NCI-H2107 treated with DMSO at 0.1 percent for 48 hours (cell line): ENCODE data around the gene C19orf44.
"Not testable (repeated sequence)": the region's sequence is repeated elsewhere in the genome, so short reads cannot be mapped to it uniquely, and the experiment has no call there.

Source experiments
- DNase-seq: peaks from one replicate; lab custom pipeline; 2025; ENCODE audit not compliant: unreplicated experiment; lab: John Stamatoyannopoulos, UW

C19orf44 gene

GRCh38 chr19:16532440-16533234 lies 36.4 kb downstream of the C19orf44 start:
- DNase-seq: no peak

GRCh38 chr19:16535381-16535780 lies 39.2 kb downstream of the C19orf44 start:
- DNase-seq: no peak

GRCh38 chr19:16536130-16536529 lies 39.9 kb downstream of the C19orf44 start:
- no peak for DNase-seq

GRCh38 chr19:16537111-16537510 lies 40.9 kb downstream of the C19orf44 start:
- no peak for DNase-seq

DNA sequence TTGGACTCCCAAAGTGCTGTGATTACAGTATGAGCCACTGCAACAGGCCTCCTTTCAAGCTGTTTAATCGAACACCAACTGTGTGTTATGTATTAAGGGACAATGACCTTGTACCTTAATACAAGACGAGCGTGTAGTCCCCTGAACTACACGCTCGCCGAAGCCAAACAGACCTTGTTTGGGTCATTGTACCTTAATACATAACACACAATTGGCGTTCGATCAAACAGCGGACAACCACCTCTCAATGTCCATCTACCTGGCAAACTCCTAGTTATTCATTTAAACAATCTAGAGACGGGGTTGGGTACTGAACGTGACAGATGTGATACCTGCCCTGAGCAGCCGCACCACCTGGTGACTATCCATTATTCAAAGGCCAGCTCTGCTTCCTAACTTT lies 44.8 kb downstream of the C19orf44 start:
- DNase-seq: no peak

GRCh38 chr19:16541526-16542044 lies 45.4 kb downstream of the C19orf44 start:
- DNase-seq: no peak

DNA sequence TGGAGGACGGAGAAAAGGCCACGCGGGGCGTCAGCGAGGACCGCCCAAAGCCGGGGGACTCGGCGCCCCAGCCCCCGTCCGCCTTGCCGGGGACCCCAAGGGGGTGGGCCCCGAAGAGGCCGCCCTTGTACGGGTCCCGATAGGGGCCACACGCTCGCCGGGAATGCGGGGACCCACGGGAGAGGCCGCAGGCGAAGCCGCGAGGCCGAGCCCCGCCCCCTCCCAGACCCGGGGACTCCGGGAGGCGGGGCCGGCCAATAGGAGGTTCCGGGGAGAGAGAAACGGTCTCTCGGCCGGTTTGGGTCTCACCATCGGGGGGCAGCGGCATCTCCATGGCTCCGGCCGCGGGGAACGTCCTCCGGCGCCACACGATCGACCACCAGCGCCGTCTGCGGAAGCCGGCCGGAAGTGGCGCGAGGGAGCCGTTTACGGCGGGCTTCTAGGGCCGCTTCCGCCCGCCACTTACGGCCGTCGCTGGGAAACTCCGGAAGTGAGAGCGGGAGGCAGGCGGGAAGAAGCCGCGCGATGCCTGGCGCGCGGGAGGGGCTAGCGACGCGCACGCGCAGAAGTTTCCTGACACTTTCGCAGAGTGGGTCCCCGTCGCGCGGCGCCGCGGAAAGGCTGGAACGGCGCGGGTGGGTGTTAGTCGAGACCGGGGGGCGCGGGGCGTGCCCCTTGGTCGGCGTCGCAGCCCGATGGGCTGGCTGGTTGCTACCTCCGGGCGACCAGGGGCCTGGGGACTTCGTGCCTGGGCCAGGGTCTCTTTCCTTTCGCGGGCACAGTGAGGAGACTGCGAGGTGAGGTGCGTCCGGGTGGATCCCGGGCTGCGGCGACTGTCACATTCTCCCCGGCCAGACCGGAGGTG lies 46.1 kb downstream of the C19orf44 start, which contains the start of gene CHERP:
Gene CHERP, minus strand, starts transcription at position 393 of the 865 bp plus-strand sequence. Its CDS starts 59 bp downstream, at position 334.
- DNase-seq: peak; percentile 68

- DNase-seq: no peak
Observed at GRCh38 chr19:16542910-16543472, 46.8 kb downstream of the C19orf44 start.

GRCh38 chr19:16543734-16544133 lies 47.5 kb downstream of the C19orf44 start:
- DNase-seq: not testable (repeated sequence)

DNA sequence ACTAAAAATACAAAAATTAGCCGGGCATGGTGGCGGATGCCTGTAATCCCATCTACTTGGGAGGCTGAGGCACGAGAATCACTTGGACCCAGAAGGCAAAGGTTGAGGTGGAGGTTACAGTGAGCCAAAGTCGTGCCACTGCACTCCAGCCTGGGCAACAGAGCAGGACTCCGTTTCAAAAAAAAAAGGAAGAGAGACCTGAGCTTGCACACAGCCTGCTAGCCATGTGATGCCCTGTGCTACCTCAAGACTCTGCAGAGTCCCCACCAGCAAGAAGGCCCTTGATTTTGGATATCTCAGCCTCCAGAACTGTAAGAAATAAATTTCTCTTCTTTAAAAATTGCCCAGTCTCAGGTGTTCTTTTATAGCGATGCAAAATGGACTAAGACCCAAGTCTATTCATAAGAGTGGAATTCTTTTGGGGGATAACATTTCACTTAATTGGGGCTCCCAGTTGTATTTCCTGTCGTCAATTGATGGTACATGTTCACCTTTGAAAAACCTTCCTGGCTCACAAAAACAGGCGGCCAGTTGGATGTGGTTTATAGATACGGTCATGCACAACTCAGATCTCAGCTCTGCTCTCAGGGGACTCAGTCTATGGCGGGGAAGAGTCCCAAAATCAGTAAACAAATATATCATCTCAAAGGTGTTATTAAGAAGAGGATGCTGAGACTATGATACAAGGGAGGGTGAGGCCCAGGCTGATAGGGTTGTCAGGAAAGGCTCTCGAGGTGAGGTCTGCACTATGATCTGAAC lies 48.5 kb downstream of the C19orf44 start:
- no peak for DNase-seq

- DNase-seq: no peak
Observed at GRCh38 chr19:16548956-16549355, 52.8 kb downstream of the C19orf44 start.

DNA sequence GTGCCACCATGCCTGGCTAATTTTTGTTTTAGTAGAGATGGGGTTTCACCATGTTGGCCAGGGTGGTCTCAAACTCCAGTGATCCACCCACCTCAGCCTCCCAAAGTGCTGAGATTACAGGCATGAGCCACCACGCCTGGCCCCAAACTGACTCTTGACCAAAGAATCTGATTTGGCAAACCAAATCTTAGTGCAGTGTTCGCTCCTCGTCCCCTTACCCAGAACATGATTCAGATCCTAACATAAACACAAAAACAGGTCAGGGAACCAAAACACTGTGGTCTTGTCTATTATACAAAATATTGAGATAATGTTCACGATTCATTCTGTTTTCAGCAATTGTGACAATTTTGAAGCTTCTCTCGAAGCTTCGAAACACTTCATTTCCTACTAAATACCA lies 55.7 kb downstream of the C19orf44 start:
- not testable (repeated sequence) for DNase-seq

DNA sequence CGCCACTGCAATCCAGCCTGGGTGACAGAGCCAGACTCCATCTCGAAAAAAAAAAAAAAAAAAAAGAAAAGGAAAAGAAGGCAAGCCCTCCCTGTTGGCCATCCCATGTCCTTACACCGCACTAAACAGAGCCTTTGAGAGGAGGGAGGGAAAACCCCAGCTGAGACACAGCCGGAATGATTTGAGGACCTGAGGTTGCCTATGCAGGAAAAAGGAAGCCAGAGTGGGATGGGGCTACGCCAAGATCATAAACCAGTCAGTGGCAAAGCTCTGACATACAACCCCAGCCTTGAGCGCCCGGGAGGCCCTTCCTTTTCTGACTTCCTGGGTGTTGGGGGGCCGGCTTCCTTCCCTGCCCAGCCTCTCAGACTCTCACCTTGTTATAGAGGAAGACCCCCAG lies 58.6 kb downstream of the C19orf44 start:
- no peak for DNase-seq

DNA sequence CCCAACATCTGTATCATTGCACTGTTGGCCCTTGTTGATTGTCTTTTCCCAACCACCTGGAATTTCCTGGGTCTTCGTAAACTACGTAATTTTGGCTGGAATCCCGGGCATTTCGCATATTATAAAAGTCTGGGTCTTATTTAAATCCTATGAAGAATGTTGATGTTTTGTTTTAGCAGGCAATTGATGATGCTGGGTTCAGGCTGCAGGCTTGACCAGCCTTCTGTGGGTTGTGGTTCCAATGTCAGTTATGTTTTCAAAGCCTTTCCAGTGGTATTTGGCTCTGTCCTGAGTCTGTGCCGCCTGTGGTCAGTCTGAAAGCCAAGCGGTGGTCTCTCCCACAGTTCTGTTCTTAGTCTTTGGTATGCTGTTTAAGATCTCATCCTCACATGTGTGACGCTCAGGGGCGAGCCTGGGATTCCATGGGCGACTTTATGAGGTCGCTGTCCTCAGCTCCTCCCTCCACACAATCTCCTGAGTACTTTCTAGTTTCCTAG lies 63.6 kb downstream of the C19orf44 start:
- no peak for DNase-seq

DNA sequence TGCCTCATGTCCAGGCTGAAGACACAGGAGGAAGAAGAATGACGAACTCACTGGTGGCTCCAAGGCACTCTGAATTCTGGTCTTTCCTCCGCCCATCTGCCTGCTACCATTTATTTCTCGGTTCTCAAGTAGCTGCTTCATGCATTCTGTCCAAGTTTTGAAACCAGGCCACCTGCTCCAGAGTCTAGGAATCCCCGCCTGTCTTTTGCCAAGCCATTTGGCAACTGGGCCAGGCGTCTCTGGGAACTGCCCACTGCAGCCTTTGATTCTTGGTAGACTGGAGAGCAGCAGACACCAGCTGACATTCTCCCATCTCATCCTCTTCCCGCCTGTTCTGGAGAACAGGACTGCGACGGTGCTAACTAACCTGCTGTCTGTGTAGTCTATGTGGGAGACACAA lies 65.2 kb downstream of the C19orf44 start:
- no peak for DNase-seq

DNA sequence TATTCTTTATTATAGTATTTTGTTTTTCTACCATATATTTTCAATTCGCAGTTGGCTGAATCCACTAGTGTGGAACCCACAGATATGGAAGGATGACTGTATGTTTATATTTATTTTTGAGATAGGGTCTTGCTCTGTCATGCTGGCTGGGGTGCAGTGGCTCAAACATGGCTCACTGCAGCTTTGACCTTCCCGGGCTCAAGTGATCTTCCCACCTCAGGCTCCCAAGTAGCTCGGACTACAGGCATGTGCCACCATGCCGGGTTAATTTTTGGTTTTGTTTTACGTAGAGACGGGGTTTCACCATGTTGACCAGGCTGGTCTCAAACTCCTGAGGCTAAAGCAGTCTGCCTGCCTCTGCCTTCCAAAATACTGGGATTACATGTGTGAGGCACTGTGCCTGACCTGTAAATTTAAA lies 66.4 kb downstream of the C19orf44 start:
- DNase-seq: no peak

GRCh38 chr19:16564842-16565241 lies 68.6 kb downstream of the C19orf44 start:
- no peak for DNase-seq

DNA sequence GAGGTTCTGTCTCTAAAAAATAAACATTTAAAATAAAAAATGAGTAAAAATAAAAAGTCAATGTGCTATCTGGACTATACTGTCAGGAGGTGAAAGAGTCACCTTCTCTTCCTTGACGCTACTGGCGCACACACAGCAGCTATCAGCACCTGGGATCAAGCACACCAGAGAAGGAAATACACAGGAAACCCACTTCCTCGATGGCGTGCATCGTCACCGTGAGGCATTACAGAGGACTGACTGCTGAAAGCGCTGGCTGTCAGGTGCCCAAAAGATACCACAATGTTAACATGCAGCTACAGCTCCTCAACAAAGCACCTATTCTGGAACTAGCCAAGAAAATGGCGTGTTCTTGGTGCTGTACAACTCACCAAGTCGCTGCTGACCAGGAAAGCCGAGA lies 70.0 kb downstream of the C19orf44 start:
- no peak for DNase-seq

GRCh38 chr19:16566702-16567101 lies 70.5 kb downstream of the C19orf44 start:
- DNase-seq: no peak

GRCh38 chr19:16569609-16570320 lies 73.6 kb downstream of the C19orf44 start:
- no peak for DNase-seq
